K562 (cell line): Measurements from ENCODE around the gene MIDN. TPM values are rescaled to one million over a fixed set of nuclear protein-coding genes. Genes with fewer than 3 reads are reported as not detected.

Source experiments
- ARID4B ChIP-seq: sonication (generic); formaldehyde crosslinking; IDR thresholded peaks from 2 replicates; pipeline ENCODE4 v1.8.0; 2022; ENCODE audit warnings: mild to moderate bottlenecking, missing genetic modification reagents
- BCL6 ChIP-seq: fragments of 250-450 bp; sonication (Bioruptor Pico); IDR thresholded peaks from 2 replicates; pipeline ENCODE4 v1.4.0; 2020
- BMI1 ChIP-seq: fragments of 150-350 bp; IDR thresholded peaks from 2 replicates; pipeline ENCODE4 v1.6.1; 2014; ENCODE audit warnings: low read length
- E2F8 ChIP-seq: fragments of 450-650 bp; IDR thresholded peaks from 2 replicates; pipeline ENCODE4 v1.7.1; 2018; ENCODE audit warnings: mild to moderate bottlenecking, low read depth; ENCODE audit not compliant: partially characterized antibody
- FOXO4 ChIP-seq: fragments of 450-650 bp; formaldehyde crosslinking; IDR thresholded peaks from 2 replicates; pipeline ENCODE4 v1.4.0; 2020; ENCODE audit warnings: mild to moderate bottlenecking, moderate library complexity
- FUS ChIP-seq: fragments of 200-400 bp; formaldehyde crosslinking; optimal IDR thresholded peaks from 2 replicates; pipeline ENCODE3; 2017; ENCODE audit warnings: low read depth, low read length
- HIVEP1 ChIP-seq: fragments of 250-450 bp; sonication (Bioruptor Pico); IDR thresholded peaks from 2 replicates; pipeline ENCODE4 v1.4.0; 2020; ENCODE audit warnings: mild to moderate bottlenecking
- MAZ ChIP-seq, 2 experiments: fragments of 450-650 bp in 1 of 2; sonication (generic) in 1 of 2; formaldehyde crosslinking; IDR thresholded peaks in 1 of 2; conservative IDR thresholded peaks in 1 of 2; 2 replicates each; pipeline versions ENCODE4 v1.4.0 to v1.5.0; 2020; ENCODE audit warnings: mild to moderate bottlenecking in 1 of 2, missing genetic modification reagents in 1 of 2
- TFAP4 ChIP-seq: sonication (generic); formaldehyde crosslinking; IDR thresholded peaks from 2 replicates; pipeline ENCODE4 v1.8.0; 2022; ENCODE audit warnings: missing genetic modification reagents, mild to moderate bottlenecking, moderate library complexity, borderline replicate concordance
- ZBED1 ChIP-seq: IDR thresholded peaks from 2 replicates; pipeline ENCODE4 v1.6.1; 2014
- ZNF592 ChIP-seq: fragments of 450-650 bp; IDR thresholded peaks from 2 replicates; pipeline ENCODE4 v1.6.1; 2017; ENCODE audit warnings: antibody characterized with exemption, mild to moderate bottlenecking
- ZSCAN32 ChIP-seq: fragments of 450-650 bp; formaldehyde crosslinking; IDR thresholded peaks from 2 replicates; pipeline ENCODE4 v1.4.0; 2020; ENCODE audit warnings: mild to moderate bottlenecking, moderate library complexity
- polyA plus RNA-seq, 8 experiments: library from polyadenylated mRNA; depleted of rRNA in 4 of 8; stranded (reverse) in 5 of 8; unstranded in 3 of 8; fragments of >200 nt; fragmentation: Nextera tagmentation in 2 of 8; fragmentation: Illumina TruSeq in 1 of 8; extraction: Ambion mirVana in 2 of 8; extraction: Trizol in 1 of 8; gene quantifications; 2 replicates each; pipeline versions ENCODE4 v1.2.1 to v1.2.3, GENCODE V29; 2011 to 2014; ENCODE audit warnings: inconsistent platforms in 1 of 8, missing spikeins in 1 of 8
- total RNA-seq, 7 experiments: library from RNA; depleted of rRNA in 6 of 7; stranded (reverse); fragments of >200 nt in 6 of 7; fragmentation: Illumina TruSeq in 2 of 7; extraction: Trizol in 2 of 7; gene quantifications; 2 replicates each; pipeline versions ENCODE4 v1.2.1 to v1.2.3, GENCODE V29; 2011 to 2021; ENCODE audit warnings: low replicate concordance in 1 of 7

Gene MIDN
- total and polyA plus RNA-seq, 9 of the 15 experiments (the other 6 are each of a cell fraction or from before 2014, with no cell fraction given), result 0.17 to 120 (median 10.1) TPM

- TF ChIP-seq ZBED1, result no peak
- TF ChIP-seq ZNF592, result peak; percentile 54; the same call in 1 of the 2 replicates
- TF ChIP-seq E2F8, result no peak
- no peak for TF ChIP-seq FUS
- TF ChIP-seq ZSCAN32 (CRISPR knock-in tag), result peak; percentile 27; the same call in 1 of the 2 replicates
- TF ChIP-seq BCL6 (CRISPR knock-in tag), result no peak
- no peak for TF ChIP-seq FOXO4 (CRISPR knock-in tag)
- peak; percentile 70; the same call in 1 of the 2 replicates for TF ChIP-seq ARID4B (CRISPR knock-in tag)
- peak in 1 of 2 experiments; percentile 7; a peak in 2 of 4 replicates for TF ChIP-seq MAZ (CRISPR knock-in tag; conservative IDR thresholded peaks at IDR 0.05 in 1 of 2, IDR thresholded peaks at IDR 0.05 in 1 of 2)
- TF ChIP-seq TFAP4 (CRISPR knock-in tag), result 0 out of 2 replicates have a peak, but pooled peaks have one; percentile 42
- TF ChIP-seq BMI1, result no peak
- TF ChIP-seq HIVEP1 (CRISPR knock-in tag), result 0 out of 2 replicates have a peak, but pooled peaks have one; percentile 55
These were observed 3.2 kb downstream of the MIDN start (continued) for GRCh38 chr19:1251330-1252220.
